Thyroid gland (tissue), 4 donors: ENCODE results near the gene PPP1R3G.

Experiments
- POLR2A ChIP-seq, 2 donors: fragments of 450-650 bp; IDR thresholded peaks; one replicate each; pipeline ENCODE4 v1.6.1; 2017; ENCODE audit warnings: antibody characterized with exemption in 2 of 2, mild to moderate bottlenecking in 2 of 2, moderate library complexity in 1 of 2
- TF ChIP-seq, protein P1 (sequence below), 6 experiments: fragments of 200-600 bp in 3 of 6; fragments of 450-650 bp in 3 of 6; sonication (generic) in 3 of 6; IDR thresholded peaks; one replicate each; pipeline ENCODE4 v1.5.1; 2016 to 2019; ENCODE audit warnings: antibody characterized with exemption in 6 of 6, mild to moderate bottlenecking in 2 of 6, inconsistent platforms in 1 of 6, moderate library complexity in 1 of 6

DNA sequence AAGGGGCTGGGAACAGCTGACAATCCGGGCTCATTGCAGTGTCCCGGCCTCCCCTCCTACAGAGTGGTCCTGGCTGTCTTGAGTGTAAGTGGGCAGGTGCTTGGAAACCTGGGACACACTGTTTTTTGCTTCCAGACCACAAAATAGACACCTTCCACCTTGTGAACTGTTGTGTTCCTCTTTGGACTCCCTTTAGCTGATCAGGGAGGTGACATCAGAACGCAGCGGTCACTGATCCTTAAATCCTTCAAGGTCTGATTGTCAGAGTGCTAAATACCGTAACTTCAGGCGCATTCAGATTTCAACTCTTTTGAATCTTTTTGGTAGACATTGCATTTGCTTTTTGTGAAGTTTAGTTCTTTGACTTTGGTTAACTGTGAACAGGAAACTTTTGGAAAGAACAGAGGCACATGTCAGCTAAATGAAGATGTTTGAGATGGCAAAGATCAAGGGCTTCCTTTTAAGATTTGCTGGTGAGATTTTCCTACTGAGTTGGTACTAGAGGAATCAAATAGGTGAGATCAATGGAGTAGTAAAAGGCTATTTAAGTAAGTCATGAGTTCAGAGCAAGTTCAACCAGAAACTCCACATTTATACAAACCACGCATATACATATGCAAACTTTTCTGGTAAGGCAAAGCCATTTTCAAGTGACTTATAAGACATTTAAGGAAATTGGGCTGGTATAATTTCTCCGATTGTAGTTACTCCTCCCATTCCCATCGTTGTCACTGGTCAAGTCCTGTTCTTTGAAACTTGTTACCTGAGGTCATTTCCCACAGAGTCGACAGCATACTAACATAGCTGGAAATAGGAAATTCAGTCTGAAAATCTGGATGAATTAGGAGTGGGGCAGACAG is 6.3 kb downstream of the PPP1R3G start:
- TF ChIP-seq, protein P1, sequence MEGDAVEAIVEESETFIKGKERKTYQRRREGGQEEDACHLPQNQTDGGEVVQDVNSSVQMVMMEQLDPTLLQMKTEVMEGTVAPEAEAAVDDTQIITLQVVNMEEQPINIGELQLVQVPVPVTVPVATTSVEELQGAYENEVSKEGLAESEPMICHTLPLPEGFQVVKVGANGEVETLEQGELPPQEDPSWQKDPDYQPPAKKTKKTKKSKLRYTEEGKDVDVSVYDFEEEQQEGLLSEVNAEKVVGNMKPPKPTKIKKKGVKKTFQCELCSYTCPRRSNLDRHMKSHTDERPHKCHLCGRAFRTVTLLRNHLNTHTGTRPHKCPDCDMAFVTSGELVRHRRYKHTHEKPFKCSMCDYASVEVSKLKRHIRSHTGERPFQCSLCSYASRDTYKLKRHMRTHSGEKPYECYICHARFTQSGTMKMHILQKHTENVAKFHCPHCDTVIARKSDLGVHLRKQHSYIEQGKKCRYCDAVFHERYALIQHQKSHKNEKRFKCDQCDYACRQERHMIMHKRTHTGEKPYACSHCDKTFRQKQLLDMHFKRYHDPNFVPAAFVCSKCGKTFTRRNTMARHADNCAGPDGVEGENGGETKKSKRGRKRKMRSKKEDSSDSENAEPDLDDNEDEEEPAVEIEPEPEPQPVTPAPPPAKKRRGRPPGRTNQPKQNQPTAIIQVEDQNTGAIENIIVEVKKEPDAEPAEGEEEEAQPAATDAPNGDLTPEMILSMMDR (IDR thresholded peaks at IDR 0.05): no peak
- TF ChIP-seq POLR2A (IDR thresholded peaks at IDR 0.05): no peak
